GM18511 (cell line): Measurements from ENCODE around the gene SATB2.

Source experiments
- ATAC-seq: cut with Tn5 transposase; IDR thresholded peaks from one replicate; pipeline ENCODE4 v1.9.1; 2021; ENCODE audit warnings: mild to moderate bottlenecking, moderate library complexity; ENCODE audit not compliant: unreplicated experiment

Gene SATB2

GRCh38 chr2:199336546-199336945 is 121.2 kb downstream of the SATB2 start:
- no peak for ATAC-seq

- ATAC-seq, result no peak
Observed at GRCh38 chr2:199335502-199335901, 122.2 kb downstream of the SATB2 start.

GRCh38 chr2:199329466-199329865 is 128.3 kb downstream of the SATB2 start:
- no peak for ATAC-seq

GRCh38 chr2:199329031-199329430 is 128.7 kb downstream of the SATB2 start:
- ATAC-seq, result no peak

- ATAC-seq, result no peak
Observed at GRCh38 chr2:199325881-199326280, 131.9 kb downstream of the SATB2 start.

GRCh38 chr2:199322151-199322550 is 135.6 kb downstream of the SATB2 start:
- no peak for ATAC-seq

GRCh38 chr2:199317646-199318045 is 140.1 kb downstream of the SATB2 start:
- no peak for ATAC-seq

- no peak for ATAC-seq
Observed at GRCh38 chr2:199316851-199317250, 140.9 kb downstream of the SATB2 start.

GRCh38 chr2:199315299-199316179 is 142.2 kb downstream of the SATB2 start:
- ATAC-seq, result no peak

- no peak for ATAC-seq
Observed at GRCh38 chr2:199312931-199313330, 144.8 kb downstream of the SATB2 start.

- ATAC-seq, result no peak
Observed at GRCh38 chr2:199310771-199311585, 146.8 kb downstream of the SATB2 start.

GRCh38 chr2:199309973-199310372 is 147.8 kb downstream of the SATB2 start:
- no peak for ATAC-seq

GRCh38 chr2:199309411-199309810 is 148.3 kb downstream of the SATB2 start:
- ATAC-seq, result no peak

- no peak for ATAC-seq
Observed at GRCh38 chr2:199308567-199308966, 149.2 kb downstream of the SATB2 start.

- ATAC-seq, result no peak
Observed at GRCh38 chr2:199307461-199307860, 150.3 kb downstream of the SATB2 start.

- ATAC-seq, result no peak
Observed at GRCh38 chr2:199306116-199306515, 151.6 kb downstream of the SATB2 start.

- no peak for ATAC-seq
Observed at GRCh38 chr2:199303728-199304177, 154.0 kb downstream of the SATB2 start.

- ATAC-seq, result no peak
Observed at GRCh38 chr2:199302851-199303250, 154.9 kb downstream of the SATB2 start.

- no peak for ATAC-seq
Observed at GRCh38 chr2:199288424-199288823, 169.3 kb downstream of the SATB2 start.

- no peak for ATAC-seq
Observed at GRCh38 chr2:199282309-199282708, 175.4 kb downstream of the SATB2 start.

- ATAC-seq, result no peak
Observed at GRCh38 chr2:199279146-199279545, 178.6 kb downstream of the SATB2 start.

GRCh38 chr2:199278099-199278498 is 179.6 kb downstream of the SATB2 start:
- no peak for ATAC-seq
